Parathyroid adenoma (tissue), 2 donors: Measurements from ENCODE around the gene GNB3.

Experiments
- H2AFZ ChIP-seq: fragments of 300-600 bp; sonication (generic); one replicate; pipeline ENCODE4 v1.7.0; 2017; ENCODE audit warnings: antibody characterized with exemption, mild to moderate bottlenecking
- H3K27ac ChIP-seq: fragments of 300-600 bp; sonication (generic); one replicate; pipeline ENCODE4 v1.7.0; 2017
- H3K27me3 ChIP-seq: fragments of 300-600 bp; sonication (generic); one replicate; pipeline ENCODE4 v1.7.0; 2017; ENCODE audit warnings: low read length; ENCODE audit not compliant: control insufficient read depth, insufficient read depth
- H3K36me3 ChIP-seq: fragments of 300-600 bp; sonication (generic); one replicate; pipeline ENCODE4 v1.7.0; 2017; ENCODE audit warnings: low read length; ENCODE audit not compliant: control insufficient read depth, insufficient read depth
- H3K4me1 ChIP-seq: fragments of 300-600 bp; sonication (generic); one replicate; pipeline ENCODE4 v1.7.0; 2017; ENCODE audit warnings: control low read depth
- H3K4me2 ChIP-seq: fragments of 300-600 bp; sonication (generic); one replicate; pipeline ENCODE4 v1.7.0; 2017; ENCODE audit warnings: low read length
- H3K4me3 ChIP-seq: fragments of 300-600 bp; sonication (generic); one replicate; pipeline ENCODE4 v1.7.0; 2017; ENCODE audit warnings: low read depth, low read length
- H3K79me2 ChIP-seq: fragments of 300-600 bp; sonication (generic); one replicate; pipeline ENCODE4 v1.7.0; 2017; ENCODE audit warnings: control low read depth
- H3K9ac ChIP-seq: fragments of 300-600 bp; sonication (generic); one replicate; pipeline ENCODE4 v1.7.0; 2017; ENCODE audit warnings: mild to moderate bottlenecking
- H3K9me3 ChIP-seq: fragments of 300-600 bp; sonication (generic); one replicate; pipeline ENCODE4 v1.7.0; 2017; ENCODE audit warnings: low read length; ENCODE audit not compliant: control insufficient read depth
- CTCF ChIP-seq: fragments of 300-600 bp; sonication (generic); IDR thresholded peaks from one replicate; pipeline ENCODE4 v1.7.0; 2017; ENCODE audit warnings: antibody characterized with exemption, mild to moderate bottlenecking
- donor health status: primary hyperparathyroidism.

Gene GNB3

GRCh38 chr12:6840330-6840729 lies 395 bp upstream of the GNB3 start:
- Histone ChIP-seq H3K27me3 (no peaks in the 10 kb centered on the region), H3K36me3 (no peaks in the 10 kb centered on the region), H3K4me3 (no peak overlapping the region), H3K27ac (no peak overlapping the region), H3K4me1 (no peaks in the 10 kb centered on the region), H3K79me2 (peaks cover 2% of the 10 kb centered on the region), H3K9ac (no peak overlapping the region), H2AFZ (no peak overlapping the region), H3K9me3 (no peaks in the 10 kb centered on the region), H3K4me2 (no peak overlapping the region)
- no peak for TF ChIP-seq CTCF

GRCh38 chr12:6842075-6842474 lies 1.4 kb downstream of the GNB3 start:
- Histone ChIP-seq H3K9me3 (no peaks in the 10 kb centered on the region), H3K27ac (no peak overlapping the region), H3K4me1 (no peaks in the 10 kb centered on the region), H3K4me2 (no peak overlapping the region), H2AFZ (no peak overlapping the region), H3K36me3 (no peaks in the 10 kb centered on the region), H3K4me3 (no peak overlapping the region), H3K79me2 (peaks cover 2% of the 10 kb centered on the region), H3K9ac (no peak overlapping the region), H3K27me3 (no peaks in the 10 kb centered on the region)
- TF ChIP-seq CTCF, result no peak

- no peak overlapping the region for H3K4me2 ChIP-seq
- H3K9ac ChIP-seq, result no peak overlapping the region
- no peaks in the 10 kb centered on the region for H3K36me3 ChIP-seq
- no peaks in the 10 kb centered on the region for H3K27me3 ChIP-seq
- H3K79me2 ChIP-seq, result peaks cover 2% of the 10 kb centered on the region
- no peaks in the 10 kb centered on the region for H3K9me3 ChIP-seq
- no peak overlapping the region for H3K27ac ChIP-seq
- H2AFZ ChIP-seq, result no peak overlapping the region
- TF ChIP-seq CTCF, result no peak
- no peaks in the 10 kb centered on the region for H3K4me1 ChIP-seq
- H3K4me3 ChIP-seq, result no peak overlapping the region
Measured at GRCh38 chr12:6843118-6843902, 2.6 kb downstream of the GNB3 start.

GRCh38 chr12:6845395-6845794 lies 4.7 kb downstream of the GNB3 start:
- H3K27me3 ChIP-seq, result no peaks in the 10 kb centered on the region
- H3K27ac ChIP-seq, result no peak overlapping the region
- H3K36me3 ChIP-seq, result no peaks in the 10 kb centered on the region
- H3K9ac ChIP-seq, result no peak overlapping the region
- no peaks in the 10 kb centered on the region for H3K9me3 ChIP-seq
- H3K4me1 ChIP-seq, result no peaks in the 10 kb centered on the region
- no peak for TF ChIP-seq CTCF
- no peak overlapping the region for H3K4me3 ChIP-seq
- peaks cover 2% of the 10 kb centered on the region for H3K79me2 ChIP-seq
- no peak overlapping the region for H2AFZ ChIP-seq
- no peak overlapping the region for H3K4me2 ChIP-seq

- Histone ChIP-seq H3K9me3 (no peaks in the 10 kb centered on the region), H2AFZ (no peak overlapping the region), H3K27me3 (no peaks in the 10 kb centered on the region), H3K4me1 (peaks cover 5% of the 10 kb centered on the region), H3K36me3 (no peaks in the 10 kb centered on the region), H3K27ac (no peak overlapping the region), H3K79me2 (peaks cover 2% of the 10 kb centered on the region), H3K4me3 (no peak overlapping the region), H3K9ac (no peak overlapping the region), H3K4me2 (no peak overlapping the region)
- TF ChIP-seq CTCF, result no peak
Measured at GRCh38 chr12:6846316-6846869, 5.7 kb downstream of the GNB3 start.
